A172 (cell line): ENCODE results near the gene ARRB1. TPM values are rescaled to one million over a fixed set of nuclear protein-coding genes. Genes with fewer than 3 reads are reported as not detected.

Source experiments
- DNase-seq: peaks from one replicate; pipeline ENCODE4 v3.0.0-alpha.2; 2015; ENCODE audit warnings: low spot score
- total RNA-seq: library from RNA; depleted of rRNA; stranded (reverse); fragments of >200 nt; shearing (Covaris generic); gene quantifications from 2 replicates; pipeline ENCODE4 v1.2.3, GENCODE V29; 2014

The ARRB1 gene
- total RNA-seq, 1 experiment from 2014 or later, result 18.4 TPM

- no peak for DNase-seq
These were observed 49.7 kb downstream of the ARRB1 start for GRCh38 chr11:75301601-75302345.

DNA sequence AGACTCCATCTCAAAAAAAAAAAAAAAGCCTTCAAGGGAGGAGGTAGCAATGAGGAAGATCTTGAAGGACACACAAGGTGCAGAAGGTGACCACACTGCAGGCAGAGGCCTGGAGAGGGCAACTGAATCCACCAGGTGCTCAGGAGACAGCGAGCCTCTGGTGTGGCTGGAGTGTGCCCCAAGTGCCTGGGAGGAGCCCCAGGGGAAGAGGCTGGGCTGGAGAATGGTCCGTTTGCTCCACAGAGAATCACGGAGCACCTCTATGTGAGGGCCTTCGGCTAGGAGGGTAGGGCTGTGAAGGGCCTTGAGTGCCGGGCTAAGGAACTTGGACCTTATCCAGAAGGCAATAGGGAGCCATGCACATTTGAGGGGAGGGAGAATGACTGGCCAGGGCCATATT lies 50.3 kb downstream of the ARRB1 start:
- DNase-seq, result no peak

DNA sequence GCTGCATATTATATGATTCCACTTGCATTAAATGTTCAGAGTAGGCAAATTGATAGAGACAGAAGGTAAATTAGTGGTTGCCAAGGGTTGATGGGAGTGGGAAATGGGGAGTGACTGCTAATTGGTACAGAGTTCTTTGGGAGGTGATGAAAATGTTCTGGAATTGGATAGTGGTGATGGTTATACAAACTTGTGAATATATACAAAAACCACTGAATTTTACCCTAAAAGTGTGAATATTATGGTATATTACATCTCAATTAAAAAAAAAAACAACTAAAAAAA lies 52.5 kb downstream of the ARRB1 start:
- DNase-seq, result no peak

DNA sequence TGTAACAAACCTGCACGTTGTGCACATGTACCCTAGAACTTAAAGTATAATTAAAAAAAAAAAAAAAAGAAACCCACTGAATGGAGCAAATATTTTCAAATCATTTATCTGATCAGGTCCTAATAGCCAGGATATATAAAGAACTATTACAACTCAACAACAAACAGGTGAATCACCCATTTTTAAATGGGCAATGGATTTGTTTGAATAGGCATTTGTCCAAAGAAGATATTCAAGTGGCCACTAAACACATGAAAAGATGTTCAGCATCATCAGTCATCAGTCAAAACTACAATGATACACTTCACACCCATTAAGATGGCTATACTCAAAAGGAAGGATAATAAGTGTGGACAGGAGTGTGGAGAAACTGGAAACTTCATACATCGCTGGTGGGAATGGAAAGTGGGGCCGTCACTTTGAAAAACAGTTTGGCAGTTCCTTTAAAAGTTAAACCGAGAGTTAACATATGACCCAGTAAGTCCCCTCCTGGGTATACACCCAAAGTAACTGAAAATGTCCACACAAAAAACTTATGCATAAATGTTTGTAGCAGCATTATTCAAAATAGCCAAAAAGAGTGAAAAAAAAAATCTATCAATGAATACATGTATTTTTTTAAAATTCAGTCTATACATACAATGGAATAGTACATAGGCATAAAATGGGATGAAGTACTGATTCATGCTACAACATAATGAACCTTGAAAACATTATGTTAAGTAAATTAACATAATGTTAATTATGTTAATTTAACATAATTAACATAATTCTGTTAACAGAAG lies 53.1 kb downstream of the ARRB1 start:
- no peak for DNase-seq

GRCh38 chr11:75293903-75294302 lies 57.6 kb downstream of the ARRB1 start:
- DNase-seq, result no peak

GRCh38 chr11:75292943-75293342 lies 58.5 kb downstream of the ARRB1 start:
- DNase-seq, result no peak

DNA sequence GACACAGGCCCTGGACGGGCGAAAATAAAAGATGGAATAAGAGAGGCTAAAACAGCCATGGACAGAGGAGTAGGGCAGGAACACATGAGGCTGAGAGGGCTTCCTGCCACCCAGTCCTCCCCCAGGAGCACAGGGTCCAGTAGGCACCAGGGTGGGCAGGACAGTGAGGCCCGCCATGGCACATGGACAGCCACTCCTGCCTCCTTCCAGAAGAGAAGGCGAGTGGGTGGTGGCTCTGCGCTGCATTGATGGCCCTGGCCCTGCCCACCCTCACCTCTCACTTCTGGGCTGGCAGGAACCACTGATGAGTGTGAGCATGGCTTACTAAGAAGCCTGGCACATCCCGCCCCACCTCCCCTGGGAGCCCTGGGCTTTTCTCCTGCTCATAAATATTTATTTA lies 59.7 kb downstream of the ARRB1 start:
- DNase-seq, result no peak

GRCh38 chr11:75289919-75290318 lies 61.5 kb downstream of the ARRB1 start:
- DNase-seq, result no peak

- DNase-seq, result no peak
These were observed 62.0 kb downstream of the ARRB1 start for GRCh38 chr11:75289511-75289760.

DNA sequence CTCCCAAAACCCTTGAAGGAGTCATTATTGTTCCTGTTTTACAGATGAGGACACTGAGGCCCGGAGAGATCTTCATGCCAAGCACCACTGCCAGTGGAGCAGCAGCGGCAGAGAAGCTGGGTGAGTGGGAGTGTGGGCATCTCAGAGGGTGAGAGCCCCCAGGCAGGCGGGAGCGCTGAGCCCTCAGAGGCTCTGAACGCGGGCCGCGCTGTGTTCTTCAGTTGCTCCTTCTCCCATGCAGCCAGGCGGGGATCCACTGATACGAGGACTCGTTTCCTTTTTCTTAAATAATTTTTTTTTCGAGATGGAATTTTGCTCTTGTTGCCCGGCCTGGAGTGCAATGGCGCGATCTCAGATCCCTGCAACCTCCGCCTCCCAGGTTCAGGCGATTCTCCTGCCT lies 63.9 kb downstream of the ARRB1 start:
- DNase-seq, result no peak

- no peak for DNase-seq
These were observed 64.5 kb downstream of the ARRB1 start for GRCh38 chr11:75286826-75287465.

- DNase-seq, result no peak
These were observed 65.6 kb downstream of the ARRB1 start for GRCh38 chr11:75285776-75286360.

GRCh38 chr11:75283391-75283931 lies 68.0 kb downstream of the ARRB1 start:
- DNase-seq, result no peak

GRCh38 chr11:75281469-75282095 lies 69.9 kb downstream of the ARRB1 start:
- no peak for DNase-seq

GRCh38 chr11:75280770-75281468 lies 70.5 kb downstream of the ARRB1 start:
- DNase-seq, result no peak

GRCh38 chr11:75280227-75280701 lies 71.2 kb downstream of the ARRB1 start:
- DNase-seq, result peak; percentile 78

- no peak for DNase-seq
These were observed 72.2 kb downstream of the ARRB1 start for GRCh38 chr11:75279273-75279672.

DNA sequence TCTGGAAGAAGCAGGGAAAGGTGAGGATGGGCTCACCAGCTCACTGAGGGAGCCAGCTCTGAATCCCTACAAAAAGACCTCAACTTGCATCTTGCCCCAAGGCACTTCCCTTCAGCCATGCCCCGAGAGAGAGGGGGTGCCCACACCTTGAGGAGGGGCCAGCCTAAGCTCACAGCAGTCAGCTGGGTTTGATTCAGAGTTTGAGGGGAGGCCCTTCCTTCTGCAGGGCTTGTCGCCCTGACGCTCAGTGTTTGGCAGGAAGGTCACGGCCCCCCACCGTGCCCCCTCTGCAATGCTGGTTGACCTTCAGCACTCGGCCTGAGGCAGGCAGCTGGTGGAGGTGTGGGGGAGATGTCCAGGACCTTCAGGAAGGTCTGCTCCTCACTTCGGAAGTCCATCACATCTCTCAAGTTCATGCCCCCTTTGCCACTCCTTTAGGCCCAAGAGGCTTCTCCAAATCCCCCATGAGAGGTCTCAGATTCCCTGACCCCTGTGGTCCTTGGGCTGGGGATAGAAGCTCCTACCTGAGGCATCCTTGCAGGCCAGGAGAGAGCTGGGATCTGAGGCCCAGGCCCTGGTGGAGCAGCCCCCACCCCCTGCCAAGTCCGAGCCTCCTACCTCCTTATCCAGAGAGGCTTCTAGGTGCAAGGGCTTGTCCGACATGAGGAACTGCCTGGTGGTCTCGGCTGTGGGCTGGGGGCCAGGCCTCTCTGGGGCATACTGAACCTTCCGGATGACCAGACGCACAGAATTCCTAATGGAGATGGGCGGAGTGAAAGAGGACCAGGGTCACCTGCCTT lies 73.3 kb downstream of the ARRB1 start:
- no peak for DNase-seq

GRCh38 chr11:75277211-75277805 lies 74.2 kb downstream of the ARRB1 start:
- no peak for DNase-seq

DNA sequence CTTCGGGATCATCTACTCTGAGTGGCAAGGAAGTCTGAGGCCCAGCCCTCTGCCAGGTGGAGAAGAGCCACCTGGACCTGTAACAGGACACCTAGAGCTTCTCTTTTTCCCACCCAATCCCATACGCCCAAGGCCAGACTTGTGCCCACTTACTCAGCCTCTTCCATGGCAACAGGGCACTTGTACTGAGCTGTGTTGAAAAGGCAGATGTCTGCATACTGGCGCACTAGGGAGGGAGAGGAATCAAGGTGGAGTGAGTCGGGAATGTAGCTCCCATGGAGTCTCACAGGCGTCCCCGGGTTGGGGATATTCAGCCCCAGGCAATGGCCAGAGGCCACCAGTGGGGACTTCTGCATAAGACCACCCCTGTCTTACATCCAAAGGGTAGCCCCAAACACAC lies 74.8 kb downstream of the ARRB1 start:
- no peak for DNase-seq
